Measurements from ENCODE around the gene RNU6-7. TPM values are rescaled to one million over a fixed set of nuclear protein-coding genes. Genes with fewer than 3 reads are reported as not detected.

Gene RNU6-7
- total RNA-seq, 1 donor: not detected

DNA sequence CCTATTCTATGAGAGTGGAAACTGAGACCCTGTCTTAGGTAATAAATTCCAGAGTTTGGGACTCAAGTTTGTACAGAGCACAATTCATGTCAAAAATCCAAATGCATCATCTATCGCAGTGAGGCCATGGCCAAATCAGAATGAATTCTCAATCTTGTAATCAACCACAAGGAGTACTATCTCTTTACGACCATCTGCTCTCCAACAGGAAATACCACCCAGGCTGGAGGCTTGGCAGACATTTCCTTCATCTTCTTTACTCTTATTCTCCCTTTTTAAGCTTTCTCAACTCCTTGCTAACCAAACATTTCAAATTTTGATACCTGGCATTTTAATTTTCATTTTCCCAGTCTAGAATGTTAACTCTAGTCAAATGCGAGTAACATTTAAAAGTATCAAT is 32.7 kb upstream of the RNU6-7 start:
- Histone ChIP-seq H3K9me3 (ENCODE audit: low read depth, low read length) (no peaks in the 10 kb centered on the region), H2AFZ (ENCODE audit: low read length) (no peak overlapping the region), H3K27me3 (ENCODE audit: insufficient read depth, low read length) (peaks cover 6% of the 10 kb centered on the region), H3K27ac (ENCODE audit: low read depth, low read length) (no peak overlapping the region), H3K4me2 (ENCODE audit: insufficient read depth, low read length) (no peak overlapping the region), H3K4me1 (ENCODE audit: insufficient read depth, low read length) (no peaks in the 10 kb centered on the region), H4K20me1 (ENCODE audit: insufficient read depth, low read length) (no peaks in the 10 kb centered on the region), H3K36me3 (ENCODE audit: insufficient read depth, low read length) (no peaks in the 10 kb centered on the region), H3K4me3 (ENCODE audit: insufficient read depth, low read length) (no peak overlapping the region), H3K79me2 (ENCODE audit: insufficient read depth, low read length) (no peaks in the 10 kb centered on the region)
- DNase-seq (ENCODE audit: insufficient read length, low spot score, missing footprints): no peak
- TF ChIP-seq, protein P1, sequence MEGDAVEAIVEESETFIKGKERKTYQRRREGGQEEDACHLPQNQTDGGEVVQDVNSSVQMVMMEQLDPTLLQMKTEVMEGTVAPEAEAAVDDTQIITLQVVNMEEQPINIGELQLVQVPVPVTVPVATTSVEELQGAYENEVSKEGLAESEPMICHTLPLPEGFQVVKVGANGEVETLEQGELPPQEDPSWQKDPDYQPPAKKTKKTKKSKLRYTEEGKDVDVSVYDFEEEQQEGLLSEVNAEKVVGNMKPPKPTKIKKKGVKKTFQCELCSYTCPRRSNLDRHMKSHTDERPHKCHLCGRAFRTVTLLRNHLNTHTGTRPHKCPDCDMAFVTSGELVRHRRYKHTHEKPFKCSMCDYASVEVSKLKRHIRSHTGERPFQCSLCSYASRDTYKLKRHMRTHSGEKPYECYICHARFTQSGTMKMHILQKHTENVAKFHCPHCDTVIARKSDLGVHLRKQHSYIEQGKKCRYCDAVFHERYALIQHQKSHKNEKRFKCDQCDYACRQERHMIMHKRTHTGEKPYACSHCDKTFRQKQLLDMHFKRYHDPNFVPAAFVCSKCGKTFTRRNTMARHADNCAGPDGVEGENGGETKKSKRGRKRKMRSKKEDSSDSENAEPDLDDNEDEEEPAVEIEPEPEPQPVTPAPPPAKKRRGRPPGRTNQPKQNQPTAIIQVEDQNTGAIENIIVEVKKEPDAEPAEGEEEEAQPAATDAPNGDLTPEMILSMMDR (IDR thresholded peaks at IDR 0.05; ENCODE audit: extremely low read depth, low read depth, low read length): no peak

DNA sequence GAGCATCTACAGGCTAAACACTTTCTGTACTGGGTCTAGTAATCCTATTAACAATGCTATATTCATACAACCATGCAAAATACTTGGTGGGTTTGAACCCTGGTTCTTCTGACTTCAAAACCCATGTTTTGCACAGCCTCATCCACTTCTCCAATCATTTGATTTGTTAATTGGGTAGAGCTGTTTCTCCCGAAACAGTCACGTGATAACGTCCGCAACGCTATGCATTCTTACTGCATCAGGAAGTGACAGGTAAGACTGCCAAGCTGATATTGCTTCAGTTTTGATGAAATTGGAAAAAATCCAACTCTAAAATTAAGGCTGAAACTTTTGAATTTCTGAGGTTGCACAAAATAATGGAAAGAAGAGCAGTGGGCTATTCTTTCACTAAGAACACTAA is 30.4 kb upstream of the RNU6-7 start:
- H3K4me3 ChIP-seq (ENCODE audit: insufficient read depth, low read length): no peak overlapping the region
- H3K36me3 ChIP-seq (ENCODE audit: insufficient read depth, low read length): no peaks in the 10 kb centered on the region
- no peak for DNase-seq (ENCODE audit: insufficient read length, low spot score, missing footprints)
- no peaks in the 10 kb centered on the region for H4K20me1 ChIP-seq (ENCODE audit: insufficient read depth, low read length)
- H3K9me3 ChIP-seq (ENCODE audit: low read depth, low read length): no peaks in the 10 kb centered on the region
- H2AFZ ChIP-seq (ENCODE audit: low read length): no peak overlapping the region
- peaks cover 4% of the 10 kb centered on the region for H3K27me3 ChIP-seq (ENCODE audit: insufficient read depth, low read length)
- no peaks in the 10 kb centered on the region for H3K4me1 ChIP-seq (ENCODE audit: insufficient read depth, low read length)
- no peaks in the 10 kb centered on the region for H3K79me2 ChIP-seq (ENCODE audit: insufficient read depth, low read length)
- H3K27ac ChIP-seq (ENCODE audit: low read depth, low read length): no peak overlapping the region
- TF ChIP-seq, protein P1 (IDR thresholded peaks at IDR 0.05; ENCODE audit: extremely low read depth, low read depth, low read length): no peak
- H3K4me2 ChIP-seq (ENCODE audit: insufficient read depth, low read length): no peak overlapping the region

DNA sequence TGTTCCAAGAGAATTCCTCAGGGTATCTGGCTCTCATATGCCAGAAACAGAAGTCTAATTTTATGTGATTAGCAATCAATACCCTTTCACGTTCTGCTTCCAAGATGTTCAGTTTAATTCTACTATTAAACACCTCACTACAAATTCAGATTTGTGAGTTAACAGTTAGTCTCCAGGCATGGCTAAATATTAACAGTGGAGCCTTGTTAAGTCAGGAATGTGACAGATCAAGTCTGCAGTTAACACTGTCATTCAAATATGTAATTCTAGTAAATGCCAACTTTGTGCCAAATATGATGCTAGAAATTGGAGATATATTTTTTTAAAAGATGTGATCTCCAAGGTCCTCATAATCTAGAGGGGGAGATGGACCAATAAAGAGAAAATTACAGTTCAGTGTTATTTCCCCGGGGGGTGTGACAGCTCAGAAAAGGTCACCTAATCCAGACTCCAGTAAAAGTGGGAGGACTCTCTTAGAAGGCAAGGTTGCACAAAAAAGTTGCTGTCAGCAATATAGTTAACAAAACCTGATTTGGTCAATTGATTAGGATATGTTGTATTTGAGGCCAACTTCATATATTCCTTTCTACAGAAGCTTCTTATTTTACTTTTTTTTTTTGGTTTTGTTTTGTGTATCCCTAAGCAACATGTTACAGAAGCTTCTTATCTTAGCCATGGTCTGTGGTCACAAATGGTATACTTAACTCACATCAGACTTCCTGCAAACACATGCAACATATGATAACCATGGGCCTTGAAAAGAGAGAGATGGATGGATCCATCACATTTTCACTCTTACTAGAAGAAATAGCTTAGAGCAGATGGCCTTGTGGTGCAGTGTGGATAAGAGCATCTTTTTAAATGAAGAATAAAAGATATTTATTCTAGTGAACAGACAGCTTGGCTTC is 18.4 kb upstream of the RNU6-7 start:
- Histone ChIP-seq H4K20me1 (ENCODE audit: insufficient read depth, low read length) (no peaks in the 10 kb centered on the region), H3K79me2 (ENCODE audit: insufficient read depth, low read length) (no peaks in the 10 kb centered on the region), H3K27me3 (ENCODE audit: insufficient read depth, low read length) (no peaks in the 10 kb centered on the region), H2AFZ (ENCODE audit: low read length) (no peak overlapping the region), H3K36me3 (ENCODE audit: insufficient read depth, low read length) (no peaks in the 10 kb centered on the region), H3K4me1 (ENCODE audit: insufficient read depth, low read length) (no peaks in the 10 kb centered on the region), H3K4me3 (ENCODE audit: insufficient read depth, low read length) (no peak overlapping the region), H3K27ac (ENCODE audit: low read depth, low read length) (no peak overlapping the region), H3K9me3 (ENCODE audit: low read depth, low read length) (no peaks in the 10 kb centered on the region), H3K4me2 (ENCODE audit: insufficient read depth, low read length) (no peak overlapping the region)
- TF ChIP-seq, protein P1 (IDR thresholded peaks at IDR 0.05; ENCODE audit: extremely low read depth, low read depth, low read length): no peak
- DNase-seq (ENCODE audit: insufficient read length, low spot score, missing footprints): no peak

DNA sequence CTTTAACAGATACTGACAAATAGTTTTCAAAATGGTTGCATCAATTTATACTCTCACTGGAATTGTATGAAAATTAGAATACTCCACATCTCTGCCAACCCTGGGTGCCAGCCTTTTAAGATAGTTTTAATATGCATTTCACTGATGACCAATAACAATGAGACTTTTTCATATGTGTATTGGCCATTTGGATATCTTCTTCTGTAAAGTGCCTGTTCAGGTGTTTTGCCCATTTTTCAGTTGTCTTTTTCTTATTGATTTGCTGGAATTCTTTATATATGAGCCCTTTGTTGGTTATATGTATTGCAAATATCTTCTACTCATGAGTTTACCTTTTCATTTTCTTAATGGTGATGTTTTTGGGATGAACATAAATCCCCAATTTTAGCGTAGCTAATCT is 16.7 kb upstream of the RNU6-7 start:
- DNase-seq (ENCODE audit: insufficient read length, low spot score, missing footprints): no peak
- no peaks in the 10 kb centered on the region for H3K9me3 ChIP-seq (ENCODE audit: low read depth, low read length)

More for the DNA sequence above, 16.7 kb upstream of the RNU6-7 start:
- TF ChIP-seq, protein P1 (IDR thresholded peaks at IDR 0.05; ENCODE audit: extremely low read depth, low read depth, low read length): no peak
- H3K27ac ChIP-seq (ENCODE audit: low read depth, low read length): no peak overlapping the region
- H4K20me1 ChIP-seq (ENCODE audit: insufficient read depth, low read length): no peaks in the 10 kb centered on the region
- no peaks in the 10 kb centered on the region for H3K4me1 ChIP-seq (ENCODE audit: insufficient read depth, low read length)
- H3K36me3 ChIP-seq (ENCODE audit: insufficient read depth, low read length): no peaks in the 10 kb centered on the region
- no peak overlapping the region for H3K4me2 ChIP-seq (ENCODE audit: insufficient read depth, low read length)
- H3K27me3 ChIP-seq (ENCODE audit: insufficient read depth, low read length): no peaks in the 10 kb centered on the region
- no peak overlapping the region for H3K4me3 ChIP-seq (ENCODE audit: insufficient read depth, low read length)
- no peak overlapping the region for H2AFZ ChIP-seq (ENCODE audit: low read length)
- no peaks in the 10 kb centered on the region for H3K79me2 ChIP-seq (ENCODE audit: insufficient read depth, low read length)
